DOHH2 (cell line): ENCODE data around the gene ANO6.

ENCODE experiments used
- EZH2phosphoT487 ChIP-seq: fragments of 200-600 bp; sonication (generic); IDR thresholded peaks from 2 replicates; pipeline ENCODE4 v1.6.1; 2017; ENCODE audit warnings: borderline replicate concordance, mild to moderate bottlenecking, antibody characterized with exemption, low read length, moderate library complexity, mixed read lengths
- TF ChIP-seq, protein P1 (sequence below): fragments of 200-600 bp; sonication (generic); IDR thresholded peaks from one replicate; pipeline ENCODE4 v1.5.1; 2014; ENCODE audit warnings: antibody characterized with exemption, mild to moderate bottlenecking, low read depth, low read length; ENCODE audit not compliant: poor library complexity, severe bottlenecking

DNA sequence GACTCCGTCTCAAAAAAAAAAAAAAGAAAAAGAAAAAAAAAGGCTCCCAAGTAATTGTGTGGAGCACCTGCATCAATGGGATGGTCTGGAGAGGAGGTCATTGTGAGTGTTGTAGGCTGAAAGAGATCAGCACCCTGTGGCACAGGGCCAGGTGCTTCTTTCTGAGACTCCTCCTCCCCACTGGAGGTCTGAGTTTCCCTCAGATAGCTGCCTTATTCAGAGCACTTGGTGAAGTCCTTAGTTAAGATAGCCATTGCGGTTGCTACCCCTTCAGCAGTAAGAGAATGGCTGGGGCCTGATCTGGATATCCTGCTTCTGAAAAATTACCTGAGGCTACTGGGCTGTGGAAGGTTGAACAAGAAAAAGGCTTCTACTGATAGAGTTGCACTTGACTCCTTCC is 69.8 kb downstream of the ANO6 start:
- TF ChIP-seq, protein P1, sequence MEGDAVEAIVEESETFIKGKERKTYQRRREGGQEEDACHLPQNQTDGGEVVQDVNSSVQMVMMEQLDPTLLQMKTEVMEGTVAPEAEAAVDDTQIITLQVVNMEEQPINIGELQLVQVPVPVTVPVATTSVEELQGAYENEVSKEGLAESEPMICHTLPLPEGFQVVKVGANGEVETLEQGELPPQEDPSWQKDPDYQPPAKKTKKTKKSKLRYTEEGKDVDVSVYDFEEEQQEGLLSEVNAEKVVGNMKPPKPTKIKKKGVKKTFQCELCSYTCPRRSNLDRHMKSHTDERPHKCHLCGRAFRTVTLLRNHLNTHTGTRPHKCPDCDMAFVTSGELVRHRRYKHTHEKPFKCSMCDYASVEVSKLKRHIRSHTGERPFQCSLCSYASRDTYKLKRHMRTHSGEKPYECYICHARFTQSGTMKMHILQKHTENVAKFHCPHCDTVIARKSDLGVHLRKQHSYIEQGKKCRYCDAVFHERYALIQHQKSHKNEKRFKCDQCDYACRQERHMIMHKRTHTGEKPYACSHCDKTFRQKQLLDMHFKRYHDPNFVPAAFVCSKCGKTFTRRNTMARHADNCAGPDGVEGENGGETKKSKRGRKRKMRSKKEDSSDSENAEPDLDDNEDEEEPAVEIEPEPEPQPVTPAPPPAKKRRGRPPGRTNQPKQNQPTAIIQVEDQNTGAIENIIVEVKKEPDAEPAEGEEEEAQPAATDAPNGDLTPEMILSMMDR: no peak
- TF ChIP-seq EZH2phosphoT487: no peak
